Activated CD8-positive, alpha-beta memory T cell treated with anti-CD3 and anti-CD28 coated beads for 48 hours (primary cell): ENCODE results near the gene ZSCAN18.

Source experiments
- DNase-seq, 3 experiments: peaks; one replicate each; pipeline ENCODE4 v3.0.0-alpha.2; 2020; ENCODE audit warnings: low read depth in 2 of 3, low spot score in 2 of 3

Gene ZSCAN18

GRCh38 chr19:58044886-58045285 lies 53.1 kb downstream of the ZSCAN18 start:
- no peak for DNase-seq

GRCh38 chr19:58044391-58044790 lies 53.6 kb downstream of the ZSCAN18 start:
- no peak for DNase-seq

GRCh38 chr19:58042495-58043340 lies 55.3 kb downstream of the ZSCAN18 start:
- no peak for DNase-seq

GRCh38 chr19:58040751-58041525 lies 57.1 kb downstream of the ZSCAN18 start:
- DNase-seq = no peak

- DNase-seq = no peak
These were observed 59.3 kb downstream of the ZSCAN18 start for GRCh38 chr19:58038688-58039204.

GRCh38 chr19:58037927-58038687 lies 59.9 kb downstream of the ZSCAN18 start:
- no peak for DNase-seq

GRCh38 chr19:58035863-58036262 lies 62.2 kb downstream of the ZSCAN18 start:
- no peak for DNase-seq

GRCh38 chr19:58034477-58034793 lies 63.6 kb downstream of the ZSCAN18 start:
- DNase-seq = no peak
